Central memory CD8-positive, alpha-beta T cell (primary cell): Measurements from ENCODE around the gene KCNQ1OT1.

ENCODE experiments used
- ATAC-seq: fragments of 150-1000 bp; cut with Tn5 transposase; replicated peaks from 2 replicates; pipeline ENCODE4 v1.10.0; 2022; ENCODE audit warnings: mild to moderate bottlenecking, moderate FRiP score, moderate number of reproducible peaks; ENCODE audit not compliant: poor library complexity, severe bottlenecking; ENCODE audit errors: extremely low read depth
- DNase-seq, 2 donors: peaks; one replicate each; pipeline ENCODE4 v3.0.0; 2021; ENCODE audit warnings: low spot score in 2 of 2
- H3K27ac Mint-ChIP-seq: one replicate; pipeline ENCODE4 v1.8.0; 2022; ENCODE audit warnings: low read depth, mild to moderate bottlenecking, moderate library complexity, mixed read lengths
- H3K27me3 Mint-ChIP-seq: one replicate; pipeline ENCODE4 v1.8.0; 2022; ENCODE audit warnings: mixed read lengths
- H3K36me3 Mint-ChIP-seq: one replicate; pipeline ENCODE4 v1.8.0; 2022; ENCODE audit warnings: mild to moderate bottlenecking, moderate library complexity, mixed read lengths; ENCODE audit not compliant: insufficient read depth
- H3K4me1 Mint-ChIP-seq: one replicate; pipeline ENCODE4 v1.8.0; 2022; ENCODE audit warnings: mixed read lengths
- H3K4me3 Mint-ChIP-seq: one replicate; pipeline ENCODE4 v1.8.0; 2022; ENCODE audit warnings: mild to moderate bottlenecking, moderate library complexity, mixed read lengths
- H3K9me3 Mint-ChIP-seq: one replicate; pipeline ENCODE4 v1.8.0; 2022; ENCODE audit warnings: mixed read lengths

Gene KCNQ1OT1

GRCh38 chr11:2581151-2581930 is 118.5 kb downstream of the KCNQ1OT1 start:
- Mint-ChIP-seq H3K4me3 (no peak overlapping the region), H3K27ac (no peak overlapping the region), H3K27me3 (no peaks in the 10 kb centered on the region), H3K4me1 (no peaks in the 10 kb centered on the region), H3K36me3 (peaks cover 6% of the 10 kb centered on the region), H3K9me3 (no peaks in the 10 kb centered on the region)
- ATAC-seq (no peak), DNase-seq (peak in 1 of 2 donors; percentile 7)

- no peaks in the 10 kb centered on the region for H3K9me3 Mint-ChIP-seq
- H3K36me3 Mint-ChIP-seq = peaks cover 4% of the 10 kb centered on the region
- no peak overlapping the region for H3K27ac Mint-ChIP-seq
- ATAC-seq (no peak), DNase-seq (no peak)
- no peaks in the 10 kb centered on the region for H3K4me1 Mint-ChIP-seq
- no peaks in the 10 kb centered on the region for H3K27me3 Mint-ChIP-seq
- H3K4me3 Mint-ChIP-seq = no peak overlapping the region
Measured at GRCh38 chr11:2580571-2581001, 119.2 kb downstream of the KCNQ1OT1 start.

- peaks cover 4% of the 10 kb centered on the region for H3K36me3 Mint-ChIP-seq
- H3K4me3 Mint-ChIP-seq = no peak overlapping the region
- H3K27me3 Mint-ChIP-seq = no peaks in the 10 kb centered on the region
- no peak overlapping the region for H3K27ac Mint-ChIP-seq
- DNase-seq (no peak), ATAC-seq (no peak)
- H3K4me1 Mint-ChIP-seq = no peaks in the 10 kb centered on the region
- H3K9me3 Mint-ChIP-seq = no peaks in the 10 kb centered on the region
Measured at GRCh38 chr11:2580061-2580421, 119.8 kb downstream of the KCNQ1OT1 start.

- no peaks in the 10 kb centered on the region for H3K27me3 Mint-ChIP-seq
- no peak overlapping the region for H3K4me3 Mint-ChIP-seq
- no peak for ATAC-seq
- H3K27ac Mint-ChIP-seq = no peak overlapping the region
- DNase-seq = no peak
- H3K9me3 Mint-ChIP-seq = no peaks in the 10 kb centered on the region
- no peaks in the 10 kb centered on the region for H3K4me1 Mint-ChIP-seq
- H3K36me3 Mint-ChIP-seq = peaks cover 4% of the 10 kb centered on the region
Measured at GRCh38 chr11:2579315-2580060, 120.3 kb downstream of the KCNQ1OT1 start.

- H3K36me3 Mint-ChIP-seq = peaks cover 4% of the 10 kb centered on the region
- DNase-seq (no peak), ATAC-seq (no peak)
- no peaks in the 10 kb centered on the region for H3K4me1 Mint-ChIP-seq
- no peaks in the 10 kb centered on the region for H3K27me3 Mint-ChIP-seq
- H3K9me3 Mint-ChIP-seq = no peaks in the 10 kb centered on the region
- H3K4me3 Mint-ChIP-seq = no peak overlapping the region
- no peak overlapping the region for H3K27ac Mint-ChIP-seq
Measured at GRCh38 chr11:2578929-2579270, 120.9 kb downstream of the KCNQ1OT1 start.

- Mint-ChIP-seq H3K4me3 (no peak overlapping the region), H3K9me3 (no peaks in the 10 kb centered on the region), H3K4me1 (no peaks in the 10 kb centered on the region), H3K27ac (no peak overlapping the region), H3K27me3 (no peaks in the 10 kb centered on the region), H3K36me3 (peaks cover 2% of the 10 kb centered on the region)
- ATAC-seq (no peak), DNase-seq (no peak)
Measured at GRCh38 chr11:2577991-2578928, 121.5 kb downstream of the KCNQ1OT1 start.

GRCh38 chr11:2577031-2577990 is 122.5 kb downstream of the KCNQ1OT1 start:
- no peak overlapping the region for H3K4me3 Mint-ChIP-seq

GRCh38 chr11:2576549-2576948 is 123.2 kb downstream of the KCNQ1OT1 start:
- H3K4me3 Mint-ChIP-seq = no peak overlapping the region
- peaks cover 2% of the 10 kb centered on the region for H3K36me3 Mint-ChIP-seq

More at GRCh38 chr11:2577031-2577990, 122.5 kb downstream of the KCNQ1OT1 start:
- peaks cover 2% of the 10 kb centered on the region for H3K36me3 Mint-ChIP-seq
- H3K27me3 Mint-ChIP-seq = no peaks in the 10 kb centered on the region
- ATAC-seq (no peak), DNase-seq (no peak)
- H3K27ac Mint-ChIP-seq = no peak overlapping the region
- H3K9me3 Mint-ChIP-seq = no peaks in the 10 kb centered on the region
- H3K4me1 Mint-ChIP-seq = no peaks in the 10 kb centered on the region

GRCh38 chr11:2576111-2576510 is 123.7 kb downstream of the KCNQ1OT1 start:
- Mint-ChIP-seq H3K36me3 (peaks cover 2% of the 10 kb centered on the region), H3K4me1 (no peaks in the 10 kb centered on the region), H3K27ac (no peak overlapping the region), H3K9me3 (no peaks in the 10 kb centered on the region), H3K4me3 (no peak overlapping the region), H3K27me3 (no peaks in the 10 kb centered on the region)
- DNase-seq (no peak), ATAC-seq (no peak)

More at GRCh38 chr11:2576549-2576948, 123.2 kb downstream of the KCNQ1OT1 start:
- H3K9me3 Mint-ChIP-seq = no peaks in the 10 kb centered on the region
- no peaks in the 10 kb centered on the region for H3K4me1 Mint-ChIP-seq
- H3K27ac Mint-ChIP-seq = no peak overlapping the region
- H3K27me3 Mint-ChIP-seq = no peaks in the 10 kb centered on the region
- ATAC-seq (no peak), DNase-seq (no peak)

- no peaks in the 10 kb centered on the region for H3K4me1 Mint-ChIP-seq
- H3K27ac Mint-ChIP-seq = no peak overlapping the region
- peaks cover 2% of the 10 kb centered on the region for H3K36me3 Mint-ChIP-seq
- no peak overlapping the region for H3K4me3 Mint-ChIP-seq
- H3K27me3 Mint-ChIP-seq = no peaks in the 10 kb centered on the region
- DNase-seq (no peak), ATAC-seq (no peak)
- no peaks in the 10 kb centered on the region for H3K9me3 Mint-ChIP-seq
Measured at GRCh38 chr11:2575591-2576051, 124.2 kb downstream of the KCNQ1OT1 start.

GRCh38 chr11:2574553-2575535 is 125.0 kb downstream of the KCNQ1OT1 start:
- Mint-ChIP-seq H3K27ac (no peak overlapping the region), H3K4me3 (no peak overlapping the region), H3K36me3 (peaks cover 2% of the 10 kb centered on the region), H3K4me1 (no peaks in the 10 kb centered on the region), H3K9me3 (no peaks in the 10 kb centered on the region), H3K27me3 (no peaks in the 10 kb centered on the region)
- DNase-seq = no peak
- ATAC-seq = no peak
